Neural progenitor cell (in vitro differentiated cells): ENCODE measurements around the gene CCDC14.

Experiments used
- CTCF ChIP-seq: fragments of 200-600 bp; sonication (generic); IDR thresholded peaks from 2 replicates; pipeline ENCODE4 v1.5.1; 2017; ENCODE audit warnings: antibody characterized with exemption, mild to moderate bottlenecking
- EZH2 ChIP-seq: fragments of 200-600 bp; sonication (generic); IDR thresholded peaks from 2 replicates; pipeline ENCODE4 v1.6.1; 2017; ENCODE audit warnings: antibody characterized with exemption, mild to moderate bottlenecking, moderate library complexity

DNA sequence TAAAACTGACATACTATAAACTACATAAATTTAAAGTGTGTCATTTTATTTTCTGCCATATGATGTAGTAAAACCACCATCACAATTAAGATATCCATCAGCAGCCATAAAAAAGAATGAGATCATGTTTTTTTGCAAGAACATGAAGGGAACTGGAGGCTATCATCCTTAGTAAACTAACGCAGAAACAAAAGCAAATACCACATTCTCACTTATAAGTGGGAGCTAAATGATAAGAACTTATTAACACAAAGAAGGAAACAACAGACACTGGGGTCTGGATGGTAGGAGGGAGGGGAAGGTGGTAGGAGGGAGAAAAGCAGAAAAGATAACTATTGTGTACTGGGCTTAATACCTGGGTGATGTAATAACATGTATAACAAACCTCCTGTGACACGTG lies 24.6 kb downstream of the CCDC14 start:
- TF ChIP-seq CTCF (no peak), EZH2 (no peak)
